DMS 273 treated with DMSO at 0.1 percent for 48 hours (cell line): Measurements from ENCODE around the gene TTC24.
"Not testable (repeated sequence)": the region's sequence is repeated elsewhere in the genome, so short reads cannot be mapped to it uniquely, and the experiment has no call there.

Experiments used
- DNase-seq: peaks from one replicate; lab custom pipeline; 2025; lab: John Stamatoyannopoulos, UW

Gene TTC24

GRCh38 chr1:156587927-156588326, 8.4 kb downstream of the TTC24 start:
- not testable (repeated sequence) for DNase-seq

- DNase-seq, result no peak
Measured at GRCh38 chr1:156589546-156589945, 10.0 kb downstream of the TTC24 start.

GRCh38 chr1:156590326-156591180, 11.0 kb downstream of the TTC24 start:
- no peak for DNase-seq

GRCh38 chr1:156591181-156591431, 11.6 kb downstream of the TTC24 start:
- DNase-seq, result no peak

- peak; percentile 55 for DNase-seq
Measured at GRCh38 chr1:156591432-156592157, 12.1 kb downstream of the TTC24 start, which contains the start of gene NAXE. Gene NAXE (plus strand): TSS chr1:156591776. CDS start chr1:156591805, 29 bp downstream.

- no peak for DNase-seq
Measured at GRCh38 chr1:156592158-156592909, 12.8 kb downstream of the TTC24 start.

GRCh38 chr1:156592910-156593660, 13.6 kb downstream of the TTC24 start:
- DNase-seq, result no peak

- no peak for DNase-seq
Measured at GRCh38 chr1:156593661-156593989, 14.1 kb downstream of the TTC24 start.

GRCh38 chr1:156594190-156594589, 14.7 kb downstream of the TTC24 start:
- no peak for DNase-seq

GRCh38 chr1:156595016-156595415, 15.5 kb downstream of the TTC24 start:
- no peak for DNase-seq

- DNase-seq, result no peak
Measured at GRCh38 chr1:156596426-156596825, 16.9 kb downstream of the TTC24 start.

GRCh38 chr1:156598125-156598524, 18.6 kb downstream of the TTC24 start:
- no peak for DNase-seq

GRCh38 chr1:156598731-156599432, 19.4 kb downstream of the TTC24 start:
- no peak for DNase-seq

- DNase-seq, result no peak
Measured at GRCh38 chr1:156599811-156600210, 20.3 kb downstream of the TTC24 start.

GRCh38 chr1:156600733-156601121, 21.2 kb downstream of the TTC24 start:
- DNase-seq, result no peak

GRCh38 chr1:156601122-156601830, 21.8 kb downstream of the TTC24 start, which contains the start of gene GPATCH4:
Gene GPATCH4 (minus strand): TSS chr1:156601479.
- DNase-seq, result peak; percentile 76

- DNase-seq, result no peak
Measured at GRCh38 chr1:156601892-156602291, 22.4 kb downstream of the TTC24 start.

GRCh38 chr1:156602557-156602993, 23.1 kb downstream of the TTC24 start:
- no peak for DNase-seq

- DNase-seq, result not testable (repeated sequence)
Measured at GRCh38 chr1:156607344-156607743, 27.8 kb downstream of the TTC24 start.

GRCh38 chr1:156608036-156608674, 28.6 kb downstream of the TTC24 start:
- DNase-seq, result peak; percentile 58
